Neuron (in vitro differentiated cells): Measurements from ENCODE around the gene FAM161B.
A peak's percentile ranks its signal among the peaks of the same experiment; 100 is the strongest.
"Not testable (repeated sequence)": the region's sequence is repeated elsewhere in the genome, so short reads cannot be mapped to it uniquely, and the experiment has no call there.

Experiments used
- H2AFZ ChIP-seq: one replicate; pipeline ENCODE4 v1.6.1; 2013; ENCODE audit warnings: low read depth, mild to moderate bottlenecking, inconsistent platforms, low read length, moderate library complexity
- H3K27me3 ChIP-seq: one replicate; pipeline ENCODE4 v1.6.1; 2013; ENCODE audit warnings: low read length; ENCODE audit not compliant: insufficient read depth
- H3K36me3 ChIP-seq: one replicate; pipeline ENCODE4 v1.6.1; 2013; ENCODE audit warnings: low read length; ENCODE audit not compliant: insufficient read depth
- H3K4me1 ChIP-seq: one replicate; pipeline ENCODE4 v1.6.1; 2013; ENCODE audit warnings: low read length; ENCODE audit not compliant: insufficient read depth
- H3K4me3 ChIP-seq: 2 replicates; pipeline ENCODE4 v1.5.1; 2013; ENCODE audit warnings: mild to moderate bottlenecking, low read length, moderate library complexity
- H3K9me3 ChIP-seq: one replicate; pipeline ENCODE4 v1.6.1; 2013; ENCODE audit warnings: low read length

FAM161B gene

GRCh38 chr14:73949752-73950734, at the start of gene FAM161B, which contains the start of gene COQ6:
FAM161B (minus strand) TSS chr14:73950094; CDS start chr14:73950026, 68 bp downstream.
COQ6 (plus strand) TSS chr14:73950302; CDS start chr14:73950333, 31 bp downstream.
- peaks cover 3% of the 10 kb centered on the region for H3K4me1 ChIP-seq
- no peaks in the 10 kb centered on the region for H3K27me3 ChIP-seq
- peak within 1 kb of the TSS; percentile 65 for H3K4me3 ChIP-seq
- H3K36me3 ChIP-seq, result peaks cover 11% of the 10 kb centered on the region
- H2AFZ ChIP-seq, result peak within 1 kb of the TSS; percentile 81
- H3K9me3 ChIP-seq, result no peaks in the 10 kb centered on the region

GRCh38 chr14:73998726-73999125, 48.8 kb upstream of the FAM161B start:
- peaks cover 1% of the 10 kb centered on the region for H3K36me3 ChIP-seq
- H3K4me1 ChIP-seq, result no peaks in the 10 kb centered on the region
- no peak overlapping the region for H2AFZ ChIP-seq
- H3K9me3 ChIP-seq, result no peaks in the 10 kb centered on the region
- H3K27me3 ChIP-seq, result no peaks in the 10 kb centered on the region
- no peak overlapping the region for H3K4me3 ChIP-seq

- no peak overlapping the region for H3K4me3 ChIP-seq
- H3K27me3 ChIP-seq, result no peaks in the 10 kb centered on the region
These were observed 48.1 kb upstream of the FAM161B start for GRCh38 chr14:73997944-73998447.

GRCh38 chr14:73997108-73997943, 47.4 kb upstream of the FAM161B start:
- H3K27me3 ChIP-seq, result no peaks in the 10 kb centered on the region
- no peaks in the 10 kb centered on the region for H3K9me3 ChIP-seq
- no peak overlapping the region for H2AFZ ChIP-seq
- H3K36me3 ChIP-seq, result peaks cover 1% of the 10 kb centered on the region
- no peaks in the 10 kb centered on the region for H3K4me1 ChIP-seq
- no peak overlapping the region for H3K4me3 ChIP-seq

More at GRCh38 chr14:73997944-73998447, 48.1 kb upstream of the FAM161B start:
- Histone ChIP-seq H3K36me3 (peaks cover 1% of the 10 kb centered on the region), H2AFZ (no peak overlapping the region), H3K4me1 (no peaks in the 10 kb centered on the region), H3K9me3 (no peaks in the 10 kb centered on the region)

- Histone ChIP-seq H2AFZ (no peak overlapping the region), H3K36me3 (no peaks in the 10 kb centered on the region), H3K4me3 (no peak overlapping the region), H3K4me1 (no peaks in the 10 kb centered on the region), H3K27me3 (no peaks in the 10 kb centered on the region), H3K9me3 (no peaks in the 10 kb centered on the region)
These were observed 46.8 kb upstream of the FAM161B start for GRCh38 chr14:73996731-73997107.

GRCh38 chr14:73995977-73996378, 46.1 kb upstream of the FAM161B start:
- Histone ChIP-seq H3K4me3 (no peak overlapping the region), H2AFZ (no peak overlapping the region), H3K9me3 (no peaks in the 10 kb centered on the region), H3K27me3 (no peaks in the 10 kb centered on the region), H3K4me1 (no peaks in the 10 kb centered on the region), H3K36me3 (no peaks in the 10 kb centered on the region)

GRCh38 chr14:73994926-73995325, 45.0 kb upstream of the FAM161B start:
- H3K9me3 ChIP-seq, H3K27me3 ChIP-seq, H3K4me3 ChIP-seq, H3K36me3 ChIP-seq, H2AFZ ChIP-seq, H3K4me1 ChIP-seq: not testable (repeated sequence)

GRCh38 chr14:73991092-73991491, 41.2 kb upstream of the FAM161B start:
- Histone ChIP-seq H3K36me3 (peaks cover 11% of the 10 kb centered on the region), H2AFZ (no peak overlapping the region), H3K9me3 (no peaks in the 10 kb centered on the region), H3K27me3 (no peaks in the 10 kb centered on the region), H3K4me1 (no peaks in the 10 kb centered on the region), H3K4me3 (no peak overlapping the region)

- H3K4me3 ChIP-seq, H3K27me3 ChIP-seq, H2AFZ ChIP-seq, H3K9me3 ChIP-seq, H3K4me1 ChIP-seq: not testable (repeated sequence)
- H3K36me3 ChIP-seq, result peaks cover 14% of the 10 kb centered on the region
These were observed 38.8 kb upstream of the FAM161B start for GRCh38 chr14:73988656-73989055.

- no peak overlapping the region for H2AFZ ChIP-seq
- H3K27me3 ChIP-seq, result no peaks in the 10 kb centered on the region
- no peaks in the 10 kb centered on the region for H3K4me1 ChIP-seq
- no peaks in the 10 kb centered on the region for H3K9me3 ChIP-seq
- H3K4me3 ChIP-seq, result no peak overlapping the region
- peaks cover 14% of the 10 kb centered on the region for H3K36me3 ChIP-seq
These were observed 38.2 kb upstream of the FAM161B start for GRCh38 chr14:73988065-73988464.

GRCh38 chr14:73977896-73978295, 28.0 kb upstream of the FAM161B start:
- no peaks in the 10 kb centered on the region for H3K9me3 ChIP-seq
- H3K4me3 ChIP-seq, result no peak overlapping the region
- no peaks in the 10 kb centered on the region for H3K27me3 ChIP-seq
- H3K4me1 ChIP-seq, result peaks cover 3% of the 10 kb centered on the region
- H2AFZ ChIP-seq, result no peak overlapping the region
- H3K36me3 ChIP-seq, result peaks cover 3% of the 10 kb centered on the region

GRCh38 chr14:73976125-73976524, 26.2 kb upstream of the FAM161B start:
- Histone ChIP-seq H3K4me1 (peaks cover 3% of the 10 kb centered on the region), H3K36me3 (peaks cover 3% of the 10 kb centered on the region), H3K27me3 (no peaks in the 10 kb centered on the region), H3K9me3 (no peaks in the 10 kb centered on the region), H2AFZ (no peak overlapping the region), H3K4me3 (no peak overlapping the region)

GRCh38 chr14:73973497-73973896, 23.6 kb upstream of the FAM161B start:
- H3K27me3 ChIP-seq, result no peaks in the 10 kb centered on the region
- H3K4me3 ChIP-seq, result no peak overlapping the region
- no peak overlapping the region for H2AFZ ChIP-seq
- H3K9me3 ChIP-seq, result no peaks in the 10 kb centered on the region
- peaks cover 3% of the 10 kb centered on the region for H3K4me1 ChIP-seq
- peaks cover 3% of the 10 kb centered on the region for H3K36me3 ChIP-seq
